Effector memory CD4-positive, alpha-beta T cell (primary cell): ENCODE data around the gene IFNA21.
"Not testable (repeated sequence)": the region's sequence is repeated elsewhere in the genome, so short reads cannot be mapped to it uniquely, and the experiment has no call there.

Experiments used
- DNase-seq, 3 donors: peaks; one replicate each; pipeline ENCODE4 v3.0.0-alpha.2; 2020
- H3K27ac ChIP-seq: 2 replicates; pipeline ENCODE4 v1.7.0; 2013; ENCODE audit warnings: mild to moderate bottlenecking, low read length, moderate library complexity; ENCODE audit not compliant: insufficient read depth, poor library complexity, severe bottlenecking
- H3K27me3 ChIP-seq: replicated peaks from 2 replicates; pipeline ENCODE4 v1.7.0; 2013; ENCODE audit warnings: mild to moderate bottlenecking, low read length; ENCODE audit not compliant: insufficient read depth, control insufficient read depth, poor library complexity, severe bottlenecking
- H3K36me3 ChIP-seq: 2 replicates; pipeline ENCODE4 v1.7.0; 2013; ENCODE audit warnings: mild to moderate bottlenecking, low read length, moderate library complexity; ENCODE audit not compliant: control insufficient read depth, insufficient read depth
- H3K4me1 ChIP-seq: 2 replicates; pipeline ENCODE4 v1.7.0; 2013; ENCODE audit warnings: low read length, mild to moderate bottlenecking; ENCODE audit not compliant: control insufficient read depth, insufficient read depth, poor library complexity, severe bottlenecking
- H3K4me3 ChIP-seq: 2 replicates; pipeline ENCODE4 v1.7.0; 2013; ENCODE audit warnings: low read length, low read depth, mild to moderate bottlenecking; ENCODE audit not compliant: insufficient read depth, poor library complexity, severe bottlenecking
- H3K9me3 ChIP-seq: 2 replicates; pipeline ENCODE4 v1.7.0; 2013; ENCODE audit warnings: mild to moderate bottlenecking, low read length, moderate library complexity; ENCODE audit not compliant: control insufficient read depth
- total RNA-seq, 3 donors: gene quantifications; one replicate each; lab custom pipeline; 2026; lab: John Stamatoyannopoulos, UW

Gene IFNA21
- 0 reads per million in 3 donors for total RNA-seq

GRCh38 chr9:21166560-21166959, at the start of gene IFNA21:
Gene IFNA21, minus strand, starts transcription at chr9:21166660. Its CDS starts 48 bp downstream, at chr9:21166612.
- not testable (repeated sequence) for H3K4me3 ChIP-seq, H3K9me3 ChIP-seq, DNase-seq, H3K27ac ChIP-seq, H3K27me3 ChIP-seq, H3K36me3 ChIP-seq, H3K4me1 ChIP-seq

GRCh38 chr9:21213411-21214326, 47.2 kb upstream of the IFNA21 start:
- H3K4me1 ChIP-seq, H3K27me3 ChIP-seq, DNase-seq: not testable (repeated sequence)

GRCh38 chr9:21212160-21212559, 45.7 kb upstream of the IFNA21 start:
- H3K27me3 ChIP-seq, H3K36me3 ChIP-seq, H3K9me3 ChIP-seq, H3K4me1 ChIP-seq, H3K27ac ChIP-seq, H3K4me3 ChIP-seq, DNase-seq: not testable (repeated sequence)

More at GRCh38 chr9:21213411-21214326, 47.2 kb upstream of the IFNA21 start:
- not testable (repeated sequence) for H3K36me3 ChIP-seq, H3K4me3 ChIP-seq, H3K27ac ChIP-seq, H3K9me3 ChIP-seq

GRCh38 chr9:21210782-21211181, 44.3 kb upstream of the IFNA21 start:
- not testable (repeated sequence) for H3K4me3 ChIP-seq, H3K27me3 ChIP-seq, H3K36me3 ChIP-seq, H3K9me3 ChIP-seq, DNase-seq, H3K4me1 ChIP-seq, H3K27ac ChIP-seq

- Histone ChIP-seq H3K4me1 (no peaks in the 10 kb centered on the region), H3K4me3 (no peak overlapping the region)
Observed at GRCh38 chr9:21210311-21210710, 43.9 kb upstream of the IFNA21 start.

GRCh38 chr9:21207043-21207442, 40.6 kb upstream of the IFNA21 start, which contains the start of gene IFNA10:
Gene IFNA10, minus strand, starts transcription at chr9:21207143. Its CDS starts 46 bp downstream, at chr9:21207097.
- not testable (repeated sequence) for H3K4me1 ChIP-seq, H3K4me3 ChIP-seq, DNase-seq, H3K36me3 ChIP-seq, H3K9me3 ChIP-seq, H3K27me3 ChIP-seq, H3K27ac ChIP-seq

More at GRCh38 chr9:21210311-21210710, 43.9 kb upstream of the IFNA21 start:
- H3K27me3 ChIP-seq: no peaks in the 10 kb centered on the region
- no peaks in the 10 kb centered on the region for H3K36me3 ChIP-seq
- no peaks in the 10 kb centered on the region for H3K9me3 ChIP-seq
- DNase-seq: no peak
- no peak overlapping the region for H3K27ac ChIP-seq

- Histone ChIP-seq H3K27ac (no peak overlapping the region), H3K4me1 (no peaks in the 10 kb centered on the region), H3K27me3 (no peaks in the 10 kb centered on the region), H3K4me3 (no peak overlapping the region), H3K9me3 (no peaks in the 10 kb centered on the region), H3K36me3 (no peaks in the 10 kb centered on the region)
- DNase-seq: no peak
Observed at GRCh38 chr9:21205204-21205603, 38.7 kb upstream of the IFNA21 start.

- H3K9me3 ChIP-seq, DNase-seq, H3K36me3 ChIP-seq, H3K27ac ChIP-seq, H3K4me3 ChIP-seq, H3K4me1 ChIP-seq, H3K27me3 ChIP-seq: not testable (repeated sequence)
Observed at GRCh38 chr9:21202105-21202504, 35.6 kb upstream of the IFNA21 start, which contains the start of gene IFNA7. Gene IFNA7, minus strand, starts transcription at chr9:21202205. Its CDS starts 40 bp downstream, at chr9:21202165.

- peak in 1 of 3 donors; percentile 13 for DNase-seq
- not testable (repeated sequence) for H3K36me3 ChIP-seq, H3K4me3 ChIP-seq, H3K27ac ChIP-seq, H3K4me1 ChIP-seq, H3K27me3 ChIP-seq, H3K9me3 ChIP-seq
Observed at GRCh38 chr9:21194867-21195776, 28.7 kb upstream of the IFNA21 start.
